Hematopoietic multipotent progenitor cell treated with erythropoietin and hydrocortisone succinate and interleukin-3 and kit ligand, for 6 days (in vitro differentiated cells): Measurements from ENCODE around the gene MARCHF10.
A peak's percentile ranks its signal among the peaks of the same experiment; 100 is the strongest.

ENCODE experiments used
- DNase-seq: peaks from one replicate; pipeline ENCODE4 v3.0.0-alpha.2; 2015

The MARCHF10 gene

GRCh38 chr17:62749926-62750325, 58.2 kb downstream of the MARCHF10 start:
- DNase-seq, result no peak

GRCh38 chr17:62746941-62747340, 61.2 kb downstream of the MARCHF10 start:
- no peak for DNase-seq

GRCh38 chr17:62745806-62746205, 62.3 kb downstream of the MARCHF10 start:
- no peak for DNase-seq

GRCh38 chr17:62744259-62744658, 63.9 kb downstream of the MARCHF10 start:
- DNase-seq, result no peak

GRCh38 chr17:62741290-62741689, 66.8 kb downstream of the MARCHF10 start:
- DNase-seq, result no peak

- DNase-seq, result no peak
Observed at GRCh38 chr17:62739645-62740388, 68.3 kb downstream of the MARCHF10 start.

GRCh38 chr17:62738281-62738680, 69.8 kb downstream of the MARCHF10 start:
- no peak for DNase-seq

GRCh38 chr17:62737513-62737912, 70.6 kb downstream of the MARCHF10 start:
- no peak for DNase-seq

- no peak for DNase-seq
Observed at GRCh38 chr17:62735044-62735651, 73.0 kb downstream of the MARCHF10 start.

- no peak for DNase-seq
Observed at GRCh38 chr17:62732125-62732524, 76.0 kb downstream of the MARCHF10 start.

GRCh38 chr17:62727916-62728672, 80.0 kb downstream of the MARCHF10 start:
- no peak for DNase-seq

- DNase-seq, result peak; percentile 38
Observed at GRCh38 chr17:62725791-62726249, 82.3 kb downstream of the MARCHF10 start.

- peak; percentile 39 for DNase-seq
Observed at GRCh38 chr17:62724398-62725146, 83.5 kb downstream of the MARCHF10 start.

GRCh38 chr17:62723842-62724241, 84.3 kb downstream of the MARCHF10 start:
- DNase-seq, result no peak

GRCh38 chr17:62722625-62723024, 85.5 kb downstream of the MARCHF10 start:
- no peak for DNase-seq

- peak; percentile 41 for DNase-seq
Observed at GRCh38 chr17:62720126-62720850, 87.8 kb downstream of the MARCHF10 start.

- DNase-seq, result no peak
Observed at GRCh38 chr17:62719586-62719985, 88.5 kb downstream of the MARCHF10 start.

GRCh38 chr17:62718429-62718828, 89.7 kb downstream of the MARCHF10 start:
- no peak for DNase-seq

GRCh38 chr17:62717889-62718288, 90.2 kb downstream of the MARCHF10 start:
- no peak for DNase-seq

GRCh38 chr17:62717589-62717855, 90.6 kb downstream of the MARCHF10 start:
- no peak for DNase-seq

- DNase-seq, result no peak
Observed at GRCh38 chr17:62716834-62717588, 91.1 kb downstream of the MARCHF10 start.

- DNase-seq, result no peak
Observed at GRCh38 chr17:62715882-62716390, 92.2 kb downstream of the MARCHF10 start.
